Measurements from ENCODE around the gene DIAPH3.
"Not testable (repeated sequence)": the region's sequence is repeated elsewhere in the genome, so short reads cannot be mapped to it uniquely, and the experiment has no call there.

Gene DIAPH3, protein sequence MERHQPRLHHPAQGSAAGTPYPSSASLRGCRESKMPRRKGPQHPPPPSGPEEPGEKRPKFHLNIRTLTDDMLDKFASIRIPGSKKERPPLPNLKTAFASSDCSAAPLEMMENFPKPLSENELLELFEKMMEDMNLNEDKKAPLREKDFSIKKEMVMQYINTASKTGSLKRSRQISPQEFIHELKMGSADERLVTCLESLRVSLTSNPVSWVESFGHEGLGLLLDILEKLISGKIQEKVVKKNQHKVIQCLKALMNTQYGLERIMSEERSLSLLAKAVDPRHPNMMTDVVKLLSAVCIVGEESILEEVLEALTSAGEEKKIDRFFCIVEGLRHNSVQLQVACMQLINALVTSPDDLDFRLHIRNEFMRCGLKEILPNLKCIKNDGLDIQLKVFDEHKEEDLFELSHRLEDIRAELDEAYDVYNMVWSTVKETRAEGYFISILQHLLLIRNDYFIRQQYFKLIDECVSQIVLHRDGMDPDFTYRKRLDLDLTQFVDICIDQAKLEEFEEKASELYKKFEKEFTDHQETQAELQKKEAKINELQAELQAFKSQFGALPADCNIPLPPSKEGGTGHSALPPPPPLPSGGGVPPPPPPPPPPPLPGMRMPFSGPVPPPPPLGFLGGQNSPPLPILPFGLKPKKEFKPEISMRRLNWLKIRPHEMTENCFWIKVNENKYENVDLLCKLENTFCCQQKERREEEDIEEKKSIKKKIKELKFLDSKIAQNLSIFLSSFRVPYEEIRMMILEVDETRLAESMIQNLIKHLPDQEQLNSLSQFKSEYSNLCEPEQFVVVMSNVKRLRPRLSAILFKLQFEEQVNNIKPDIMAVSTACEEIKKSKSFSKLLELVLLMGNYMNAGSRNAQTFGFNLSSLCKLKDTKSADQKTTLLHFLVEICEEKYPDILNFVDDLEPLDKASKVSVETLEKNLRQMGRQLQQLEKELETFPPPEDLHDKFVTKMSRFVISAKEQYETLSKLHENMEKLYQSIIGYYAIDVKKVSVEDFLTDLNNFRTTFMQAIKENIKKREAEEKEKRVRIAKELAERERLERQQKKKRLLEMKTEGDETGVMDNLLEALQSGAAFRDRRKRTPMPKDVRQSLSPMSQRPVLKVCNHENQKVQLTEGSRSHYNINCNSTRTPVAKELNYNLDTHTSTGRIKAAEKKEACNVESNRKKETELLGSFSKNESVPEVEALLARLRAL

DNA sequence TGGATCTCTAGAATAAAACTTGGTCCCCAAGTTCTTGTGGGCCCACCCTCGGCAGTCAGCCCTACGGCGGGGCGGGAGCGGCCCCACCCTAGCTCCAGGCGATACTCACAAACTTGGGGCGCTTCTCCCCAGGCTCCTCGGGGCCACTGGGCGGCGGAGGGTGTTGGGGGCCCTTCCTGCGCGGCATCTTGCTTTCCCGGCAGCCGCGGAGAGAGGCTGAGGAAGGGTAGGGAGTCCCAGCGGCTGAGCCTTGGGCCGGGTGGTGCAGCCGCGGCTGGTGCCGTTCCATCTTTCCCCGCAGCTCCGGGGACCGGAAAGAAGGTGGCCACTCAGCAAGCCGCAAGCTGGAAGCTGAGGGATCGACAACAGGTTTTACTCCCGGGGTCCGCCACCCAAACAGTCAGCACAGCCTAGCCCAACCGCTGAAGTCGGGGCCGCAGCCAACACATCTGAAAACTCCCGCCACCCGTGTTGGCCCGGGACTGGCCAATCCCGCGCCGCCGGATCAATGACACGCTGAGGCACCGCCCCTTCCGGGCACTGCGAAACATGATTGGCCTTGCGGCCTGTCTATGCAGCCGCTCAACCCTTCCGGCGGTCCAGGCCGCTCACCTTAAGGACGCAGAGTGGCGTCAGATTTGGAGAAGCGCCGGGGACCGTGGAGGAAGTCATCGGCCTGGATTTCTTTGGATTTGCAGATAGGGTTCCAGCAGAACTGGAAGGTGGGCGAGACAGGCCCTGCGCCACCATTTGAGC is at the start of gene DIAPH3:
TSS of gene DIAPH3 (minus strand) at position 451 of the 756 bp plus-strand sequence. CDS start at position 289, 162 bp downstream.
- peak; percentile 97 for DNase-seq

DNA sequence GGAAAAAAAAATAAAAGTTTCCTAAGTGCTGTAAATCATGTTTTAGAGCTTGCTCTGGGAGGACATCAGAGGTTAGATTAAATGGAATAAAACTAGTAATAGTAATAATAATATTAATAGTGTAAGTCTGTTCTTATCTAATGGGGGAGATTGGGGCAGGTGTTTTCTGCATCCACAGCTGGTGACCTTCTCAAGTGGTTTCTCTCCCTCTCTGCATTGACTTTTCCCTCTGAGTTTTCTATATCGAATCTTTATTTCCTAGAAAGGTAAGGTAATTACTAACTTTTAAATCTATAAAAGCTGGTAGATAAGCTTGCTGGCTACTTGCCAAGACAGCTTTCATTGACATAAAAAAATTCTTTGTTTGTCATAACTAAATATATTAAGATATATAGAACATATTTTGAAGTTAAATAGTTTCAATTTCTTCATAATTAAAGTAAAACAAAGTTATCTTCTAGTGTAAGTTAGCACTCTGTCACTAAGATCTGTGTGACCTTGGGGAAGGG is 49.6 kb upstream of the DIAPH3 start:
- no peak for DNase-seq

- no peak for DNase-seq
Observed at GRCh38 chr13:60211548-60211947, 47.8 kb upstream of the DIAPH3 start.

DNA sequence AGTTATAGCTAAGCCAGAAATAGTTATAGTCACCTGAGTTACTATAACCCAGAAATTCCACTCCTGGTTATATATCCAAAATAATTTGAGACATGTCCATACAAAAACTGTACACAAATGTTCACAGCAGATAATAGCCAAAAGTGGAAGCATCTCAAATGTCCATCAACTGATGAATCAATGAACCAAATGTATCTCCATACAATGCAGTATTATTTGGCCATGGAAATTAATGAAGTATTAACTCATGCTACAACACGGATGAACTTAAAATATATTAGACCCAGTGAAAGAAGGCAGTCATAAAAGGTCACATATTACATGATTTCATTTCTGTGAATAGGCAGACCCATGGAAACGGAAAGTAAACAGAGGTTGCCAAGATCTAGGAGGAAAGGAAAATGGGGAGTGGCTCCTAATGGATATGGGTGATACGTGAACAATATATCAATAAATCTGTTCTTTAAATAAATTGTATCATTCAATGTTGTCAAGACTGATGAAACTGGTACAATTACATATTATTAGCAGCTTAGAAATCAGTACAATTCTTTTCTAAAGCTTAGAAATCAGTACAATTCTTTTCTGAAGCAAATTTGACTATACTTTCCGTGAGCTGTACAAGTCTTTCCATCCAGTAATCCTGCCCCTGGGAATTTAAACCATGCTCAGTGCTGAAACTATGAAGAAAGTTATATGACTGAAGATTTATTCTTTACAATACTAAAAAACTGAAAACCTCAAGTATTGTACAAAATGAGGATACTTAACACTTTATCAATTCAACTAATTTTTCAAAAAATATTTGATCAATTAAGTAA is 47.0 kb upstream of the DIAPH3 start:
- DNase-seq, result no peak

GRCh38 chr13:60205499-60205898 is 41.8 kb upstream of the DIAPH3 start:
- DNase-seq, result not testable (repeated sequence)

GRCh38 chr13:60201286-60201685 is 37.6 kb upstream of the DIAPH3 start:
- DNase-seq, result no peak

DNA sequence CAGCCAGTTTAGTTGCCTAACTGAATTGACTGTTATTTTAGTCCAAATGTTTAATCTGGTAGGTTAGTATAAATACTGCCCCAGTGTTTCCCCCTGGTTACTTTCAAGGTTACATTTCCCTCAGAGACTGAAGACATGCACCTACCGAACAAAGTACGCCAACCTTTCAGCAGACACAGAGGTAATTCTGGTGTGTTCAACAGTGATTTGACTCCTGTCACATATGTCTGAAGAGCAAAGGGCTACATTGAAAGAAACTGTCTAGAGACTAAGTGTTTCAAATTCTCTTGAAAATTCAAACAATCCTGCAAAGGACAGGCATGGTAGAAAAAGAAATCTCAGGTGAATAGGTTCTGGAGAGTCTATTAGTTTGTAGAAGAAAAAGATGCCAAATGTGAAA is 32.2 kb upstream of the DIAPH3 start:
- DNase-seq, result not testable (repeated sequence)

GRCh38 chr13:60182907-60183306 is 19.2 kb upstream of the DIAPH3 start:
- no peak for DNase-seq

DNA sequence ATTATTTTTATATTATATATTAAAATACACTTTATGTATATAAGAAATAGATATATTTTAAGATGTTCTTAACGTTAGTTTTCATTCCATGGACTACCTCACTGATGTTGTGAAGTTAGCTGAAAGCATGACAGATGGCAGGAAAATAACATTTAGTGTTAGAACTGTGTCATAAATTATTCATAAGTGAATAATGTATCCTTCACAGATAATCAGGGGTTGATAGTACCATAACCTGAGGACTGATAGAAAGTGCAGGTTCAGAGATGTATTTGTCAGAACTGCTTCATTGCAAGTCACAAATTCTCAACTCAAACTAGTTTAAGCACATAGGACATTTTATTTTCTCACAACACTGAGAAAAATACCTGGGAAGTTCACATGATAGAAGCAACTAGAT is 14.6 kb upstream of the DIAPH3 start:
- no peak for DNase-seq

DNA sequence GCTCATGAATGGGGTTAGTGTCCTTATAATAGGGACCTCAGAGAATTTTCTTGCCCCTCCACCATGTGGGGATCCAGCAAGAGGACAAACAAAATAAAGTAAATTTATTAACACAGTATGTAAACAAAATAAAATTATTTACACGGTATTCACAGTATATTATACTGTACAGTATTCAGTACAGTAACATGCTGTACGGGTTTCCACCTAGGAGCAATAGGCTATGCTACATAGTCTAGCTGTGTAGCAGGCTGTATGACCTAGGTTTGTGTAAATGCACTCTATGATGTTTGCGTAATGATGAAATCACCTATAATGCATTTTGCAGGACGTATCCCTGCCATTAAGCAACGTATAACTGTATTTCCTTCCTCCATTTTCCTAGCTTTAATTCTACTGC is 11.8 kb upstream of the DIAPH3 start:
- DNase-seq, result no peak

GRCh38 chr13:60174113-60174512 is 10.4 kb upstream of the DIAPH3 start:
- no peak for DNase-seq

DNA sequence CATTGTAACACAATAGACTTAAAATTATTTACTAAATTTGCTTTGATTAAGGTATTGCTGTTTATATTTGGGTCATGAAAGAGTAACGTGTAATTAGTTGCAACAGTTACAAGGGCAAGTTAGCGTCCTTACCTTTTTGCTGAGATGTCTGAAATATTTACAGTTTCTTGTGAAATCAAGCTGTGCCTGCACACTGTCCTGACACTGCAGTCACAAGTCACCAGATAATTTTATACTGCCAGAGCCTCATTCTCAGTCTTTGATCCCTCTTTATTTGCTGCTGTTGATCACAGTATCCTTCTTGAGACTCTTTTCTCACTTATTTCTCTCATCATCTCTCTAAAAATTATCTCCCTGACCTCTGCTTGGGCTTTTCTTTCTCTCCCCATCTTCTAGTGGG is 8.4 kb upstream of the DIAPH3 start:
- no peak for DNase-seq

DNA sequence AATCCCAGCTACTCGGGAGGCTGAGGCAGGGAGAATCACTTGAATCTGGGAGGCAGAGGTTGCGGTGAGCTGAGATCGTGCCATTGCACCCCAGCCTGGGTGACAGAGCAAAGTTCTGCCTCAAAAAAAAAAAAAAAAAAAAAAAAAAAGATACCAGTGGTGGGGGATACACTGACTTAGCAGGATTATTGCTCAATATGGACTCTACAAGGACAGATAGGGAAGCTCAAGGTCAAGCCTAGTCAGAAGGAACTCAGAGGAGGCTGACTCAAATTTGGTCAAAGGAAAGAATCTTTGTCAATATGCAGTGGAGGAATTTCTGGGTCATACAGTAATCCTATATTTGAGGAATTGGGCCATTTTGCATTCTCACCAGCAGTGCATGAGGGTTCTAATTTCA is 6.7 kb upstream of the DIAPH3 start:
- DNase-seq, result no peak

DNA sequence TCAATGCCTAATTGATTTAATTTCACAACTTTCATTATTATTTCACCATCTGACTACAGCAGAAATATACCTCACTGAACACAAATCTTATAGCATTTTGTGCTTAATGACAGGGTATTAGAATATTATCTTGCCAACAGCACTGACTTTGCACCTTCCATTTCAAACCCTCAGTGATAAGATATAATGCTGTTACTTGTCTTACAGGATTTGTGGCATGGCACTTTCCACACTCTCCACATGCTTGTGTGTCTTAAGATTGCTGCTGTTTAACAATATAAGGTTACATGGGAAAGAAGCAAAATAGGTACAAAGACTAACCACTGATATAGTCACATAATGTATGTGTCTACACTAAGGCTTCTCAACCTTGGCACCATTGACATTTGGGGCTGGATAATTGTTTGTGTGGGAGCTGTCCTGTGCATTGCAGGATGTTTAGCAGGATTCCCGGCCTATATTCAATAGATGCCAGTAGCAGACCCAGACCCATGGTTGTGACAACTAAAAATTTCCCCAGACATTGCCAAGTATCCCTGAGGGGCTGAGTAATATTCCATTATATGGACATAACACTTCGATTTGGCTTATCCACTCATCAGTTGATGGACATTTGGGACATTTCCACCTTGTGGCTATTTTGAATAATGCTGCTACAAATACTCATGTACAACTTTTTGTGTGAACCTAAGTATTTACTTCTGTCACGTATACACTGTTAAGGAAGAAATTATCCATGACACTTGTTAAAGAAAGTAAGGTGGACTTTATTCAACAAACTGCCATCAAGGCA is 5.7 kb upstream of the DIAPH3 start:
- no peak for DNase-seq

- DNase-seq, result no peak
Observed at GRCh38 chr13:60167121-60167520, 3.4 kb upstream of the DIAPH3 start.

DNA sequence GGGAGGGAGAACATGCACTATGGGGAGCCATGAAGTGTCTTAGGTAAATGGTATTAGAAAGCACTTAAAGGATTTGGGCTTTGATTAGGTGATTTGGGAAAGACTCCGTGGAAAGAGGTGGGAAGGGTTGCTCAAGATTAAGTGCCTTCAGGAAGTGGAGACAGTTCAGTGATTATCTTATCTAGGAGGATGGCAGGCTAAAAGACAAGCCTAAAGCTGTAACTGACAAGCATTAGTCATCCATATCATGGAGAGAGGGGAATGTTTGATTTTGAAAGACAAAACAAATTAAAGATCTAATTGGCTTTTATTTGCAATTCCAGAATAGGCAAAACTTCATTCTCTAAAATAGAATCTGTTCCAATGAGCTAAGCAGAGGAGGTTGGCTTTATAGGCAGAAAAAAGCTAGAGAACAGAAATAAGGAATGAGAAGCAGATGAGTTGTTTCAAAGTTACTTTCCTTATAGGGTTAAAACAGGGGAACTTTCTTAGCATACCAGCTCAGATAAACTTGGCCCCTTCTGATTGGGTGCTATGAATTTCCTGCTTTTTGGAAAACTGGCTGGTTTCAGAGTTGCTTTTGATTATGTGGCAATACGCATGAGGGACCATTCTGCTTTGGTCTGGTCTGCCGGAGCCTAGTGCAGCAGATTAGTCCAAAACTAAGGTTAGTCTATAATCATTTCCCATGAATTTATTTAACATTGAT is 1.8 kb upstream of the DIAPH3 start:
- no peak for DNase-seq

GRCh38 chr13:60164234-60164889 is 634 bp upstream of the DIAPH3 start:
- no peak for DNase-seq

- DNase-seq, result no peak
Observed at GRCh38 chr13:60162096-60162495, 1.6 kb downstream of the DIAPH3 start.

DNA sequence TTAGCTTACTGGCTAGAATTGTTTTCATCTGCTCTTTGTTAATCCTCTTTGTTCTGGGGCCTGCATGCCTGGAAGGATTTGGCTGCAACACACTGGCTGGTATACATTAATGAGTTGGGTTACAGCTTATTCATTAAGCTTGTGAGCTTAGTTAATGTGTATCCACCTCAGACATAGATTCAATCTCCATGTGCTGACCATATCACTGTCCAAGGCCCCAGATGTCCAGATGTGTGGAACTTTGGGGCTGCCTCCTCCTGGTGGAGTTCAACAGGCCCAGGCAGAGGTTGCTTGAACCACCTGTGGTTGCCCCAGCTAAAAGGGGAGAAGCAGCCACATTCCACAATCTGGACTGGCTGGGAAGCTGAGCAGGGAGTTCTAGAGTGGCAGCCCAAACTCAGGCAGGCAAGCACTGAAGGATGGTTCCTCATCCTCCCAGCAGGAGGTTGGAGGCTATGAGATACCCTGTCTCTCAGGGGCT is 5.4 kb downstream of the DIAPH3 start:
- DNase-seq, result no peak

Measured in activated CD4-positive, alpha-beta T cell treated with anti-CD3 and anti-CD28 coated beads, Interleukin-2, amount 50 U/mL, for 48 hours (primary cell).